HepG2 (cell line): ENCODE measurements around the gene OST4. TPM values are rescaled to one million over a fixed set of nuclear protein-coding genes. Genes with fewer than 3 reads are reported as not detected.

Experiments
- ATAD3A ChIP-seq: sonication (generic); formaldehyde crosslinking; IDR thresholded peaks from 2 replicates; pipeline ENCODE4 v1.4.0; 2020; ENCODE audit warnings: missing genetic modification reagents
- CHD4 ChIP-seq: fragments of 200-600 bp; sonication (generic); IDR thresholded peaks from 2 replicates; pipeline ENCODE4 v1.7.0; 2017; ENCODE audit warnings: mild to moderate bottlenecking, low read length, borderline replicate concordance
- GATAD2A ChIP-seq: IDR thresholded peaks from 2 replicates; pipeline ENCODE4 v1.6.1; 2016
- HNF4A ChIP-seq: sonication (generic); formaldehyde crosslinking; IDR thresholded peaks from 2 replicates; pipeline ENCODE4 v1.4.0; 2020; ENCODE audit warnings: missing genetic modification reagents
- NFATC3 ChIP-seq: sonication (generic); formaldehyde crosslinking; IDR thresholded peaks from 2 replicates; pipeline ENCODE4 v1.5.1; 2020; ENCODE audit warnings: mild to moderate bottlenecking, missing genetic modification reagents
- POLR2G ChIP-seq: fragments of 200-400 bp; formaldehyde crosslinking; IDR thresholded peaks from 2 replicates; pipeline ENCODE4 v1.6.1; 2018; ENCODE audit warnings: mild to moderate bottlenecking, low read depth, low read length, moderate library complexity
- ZFP36L2 ChIP-seq: sonication (generic); formaldehyde crosslinking; IDR thresholded peaks from 2 replicates; pipeline ENCODE4 v1.4.0; 2020; ENCODE audit warnings: missing genetic modification reagents
- ZNF569 ChIP-seq: sonication (generic); formaldehyde crosslinking; IDR thresholded peaks from 2 replicates; pipeline ENCODE4 v1.5.0; 2020; ENCODE audit warnings: mild to moderate bottlenecking, missing genetic modification reagents, moderate library complexity, borderline replicate concordance
- ZNF841 ChIP-seq: sonication (generic); formaldehyde crosslinking; IDR thresholded peaks from 2 replicates; pipeline ENCODE4 v1.8.1; 2023; ENCODE audit warnings: missing genetic modification reagents, borderline replicate concordance
- polyA plus RNA-seq, 8 experiments: library from polyadenylated mRNA; depleted of rRNA in 3 of 8; stranded (reverse) in 7 of 8; unstranded in 1 of 8; fragments of >200 nt; fragmentation: Illumina TruSeq in 4 of 8; extraction: Trizol in 4 of 8; gene quantifications; 2 replicates each; pipeline versions ENCODE4 v1.2.1 to v1.2.3, GENCODE V29; 2011 to 2016; ENCODE audit warnings: low read depth in 4 of 8, missing spikeins in 1 of 8, mixed read lengths in 1 of 8; ENCODE audit not compliant: insufficient read depth in 1 of 8
- total RNA-seq, 5 experiments: library from RNA; depleted of rRNA; stranded (reverse); fragments of >200 nt; fragmentation: Illumina TruSeq; extraction: Trizol; gene quantifications; 2 replicates each; pipeline ENCODE4 v1.2.3, GENCODE V29; 2016; ENCODE audit warnings: low read depth in 1 of 5
- TF ChIP-seq, protein P1 (sequence below): sonication (generic); formaldehyde crosslinking; IDR thresholded peaks from 2 replicates; pipeline ENCODE4 v1.4.0; 2020; ENCODE audit warnings: missing genetic modification reagents, mild to moderate bottlenecking, borderline replicate concordance
- TF ChIP-seq, protein P2 (sequence below): sonication (generic); formaldehyde crosslinking; IDR thresholded peaks from 2 replicates; pipeline ENCODE4 v1.4.0; 2020; ENCODE audit warnings: missing genetic modification reagents
- TF ChIP-seq, protein P3 (sequence below): sonication (generic); formaldehyde crosslinking; conservative IDR thresholded peaks from 2 replicates; pipeline ENCODE4 v1.4.0; 2020; ENCODE audit warnings: missing genetic modification reagents
- TF ChIP-seq, protein P4 (sequence below): sonication (generic); formaldehyde crosslinking; IDR thresholded peaks from 2 replicates; pipeline ENCODE4 v1.4.0; 2020; ENCODE audit warnings: mild to moderate bottlenecking, missing genetic modification reagents, borderline replicate concordance
- TF ChIP-seq, protein P5 (sequence below): sonication (generic); formaldehyde crosslinking; IDR thresholded peaks from 2 replicates; pipeline ENCODE4 v1.5.0; 2020; ENCODE audit warnings: mild to moderate bottlenecking, missing genetic modification reagents, moderate library complexity

The OST4 gene
- total and polyA plus RNA-seq, 2 of the 13 experiments (the other 11 are each of a cell fraction or from before 2014, with no cell fraction given): 498 to 584 TPM

DNA sequence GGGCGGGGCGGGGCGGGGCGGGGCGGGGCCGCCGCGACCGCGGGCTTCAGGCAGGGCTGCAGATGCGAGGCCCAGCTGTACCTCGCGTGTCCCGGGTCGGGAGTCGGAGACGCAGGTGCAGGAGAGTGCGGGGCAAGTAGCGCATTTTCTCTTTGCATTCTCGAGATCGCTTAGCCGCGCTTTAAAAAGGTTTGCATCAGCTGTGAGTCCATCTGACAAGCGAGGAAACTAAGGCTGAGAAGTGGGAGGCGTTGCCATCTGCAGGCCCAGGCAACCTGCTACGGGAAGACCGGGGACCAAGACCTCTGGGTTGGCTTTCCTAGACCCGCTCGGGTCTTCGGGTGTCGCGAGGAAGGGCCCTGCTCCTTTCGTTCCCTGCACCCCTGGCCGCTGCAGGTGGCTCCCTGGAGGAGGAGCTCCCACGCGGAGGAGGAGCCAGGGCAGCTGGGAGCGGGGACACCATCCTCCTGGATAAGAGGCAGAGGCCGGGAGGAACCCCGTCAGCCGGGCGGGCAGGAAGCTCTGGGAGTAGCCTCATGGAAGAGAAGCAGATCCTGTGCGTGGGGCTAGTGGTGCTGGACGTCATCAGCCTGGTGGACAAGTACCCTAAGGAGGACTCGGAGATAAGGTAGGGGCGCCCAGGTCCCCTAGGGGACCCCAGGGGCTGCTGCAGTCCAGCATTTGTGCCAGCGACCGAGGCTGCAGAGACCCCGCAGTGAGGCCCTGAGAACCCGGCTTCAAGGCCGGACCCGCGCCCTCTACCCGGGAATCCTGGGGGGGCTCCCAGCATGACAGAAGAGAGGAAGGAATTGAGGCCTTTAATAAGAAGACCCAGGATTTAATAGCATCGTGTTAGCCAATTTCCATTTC lies 15.5 kb upstream of the OST4 start, which contains the start of gene KHK (continued):
- TF ChIP-seq, protein P1, sequence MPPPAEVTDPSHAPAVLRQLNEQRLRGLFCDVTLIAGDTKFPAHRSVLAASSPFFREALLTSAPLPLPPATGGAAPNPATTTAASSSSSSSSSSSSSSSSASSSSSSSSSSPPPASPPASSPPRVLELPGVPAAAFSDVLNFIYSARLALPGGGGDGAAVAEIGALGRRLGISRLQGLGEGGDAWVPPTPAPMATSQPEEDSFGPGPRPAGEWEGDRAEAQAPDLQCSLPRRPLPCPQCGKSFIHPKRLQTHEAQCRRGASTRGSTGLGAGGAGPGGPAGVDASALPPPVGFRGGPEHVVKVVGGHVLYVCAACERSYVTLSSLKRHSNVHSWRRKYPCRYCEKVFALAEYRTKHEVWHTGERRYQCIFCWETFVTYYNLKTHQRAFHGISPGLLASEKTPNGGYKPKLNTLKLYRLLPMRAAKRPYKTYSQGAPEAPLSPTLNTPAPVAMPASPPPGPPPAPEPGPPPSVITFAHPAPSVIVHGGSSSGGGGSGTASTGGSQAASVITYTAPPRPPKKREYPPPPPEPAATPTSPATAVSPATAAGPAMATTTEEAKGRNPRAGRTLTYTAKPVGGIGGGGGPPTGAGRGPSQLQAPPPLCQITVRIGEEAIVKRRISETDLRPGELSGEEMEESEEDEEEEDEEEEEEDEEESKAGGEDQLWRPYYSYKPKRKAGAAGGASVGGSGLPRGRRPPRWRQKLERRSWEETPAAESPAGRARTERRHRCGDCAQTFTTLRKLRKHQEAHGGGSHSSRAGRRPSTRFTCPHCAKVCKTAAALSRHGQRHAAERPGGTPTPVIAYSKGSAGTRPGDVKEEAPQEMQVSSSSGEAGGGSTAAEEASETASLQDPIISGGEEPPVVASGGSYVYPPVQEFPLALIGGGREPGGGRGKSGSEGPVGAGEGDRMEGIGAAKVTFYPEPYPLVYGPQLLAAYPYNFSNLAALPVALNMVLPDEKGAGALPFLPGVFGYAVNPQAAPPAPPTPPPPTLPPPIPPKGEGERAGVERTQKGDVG (CRISPR knock-in tag): no peak
- 0 out of 2 replicates have a peak, but pooled peaks have one; percentile 46 for TF ChIP-seq ZNF569
- TF ChIP-seq, protein P2, sequence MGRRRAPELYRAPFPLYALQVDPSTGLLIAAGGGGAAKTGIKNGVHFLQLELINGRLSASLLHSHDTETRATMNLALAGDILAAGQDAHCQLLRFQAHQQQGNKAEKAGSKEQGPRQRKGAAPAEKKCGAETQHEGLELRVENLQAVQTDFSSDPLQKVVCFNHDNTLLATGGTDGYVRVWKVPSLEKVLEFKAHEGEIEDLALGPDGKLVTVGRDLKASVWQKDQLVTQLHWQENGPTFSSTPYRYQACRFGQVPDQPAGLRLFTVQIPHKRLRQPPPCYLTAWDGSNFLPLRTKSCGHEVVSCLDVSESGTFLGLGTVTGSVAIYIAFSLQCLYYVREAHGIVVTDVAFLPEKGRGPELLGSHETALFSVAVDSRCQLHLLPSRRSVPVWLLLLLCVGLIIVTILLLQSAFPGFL (CRISPR knock-in tag): no peak
- TF ChIP-seq CHD4: no peak
- peak; percentile 68 for TF ChIP-seq POLR2G
- TF ChIP-seq, protein P3, sequence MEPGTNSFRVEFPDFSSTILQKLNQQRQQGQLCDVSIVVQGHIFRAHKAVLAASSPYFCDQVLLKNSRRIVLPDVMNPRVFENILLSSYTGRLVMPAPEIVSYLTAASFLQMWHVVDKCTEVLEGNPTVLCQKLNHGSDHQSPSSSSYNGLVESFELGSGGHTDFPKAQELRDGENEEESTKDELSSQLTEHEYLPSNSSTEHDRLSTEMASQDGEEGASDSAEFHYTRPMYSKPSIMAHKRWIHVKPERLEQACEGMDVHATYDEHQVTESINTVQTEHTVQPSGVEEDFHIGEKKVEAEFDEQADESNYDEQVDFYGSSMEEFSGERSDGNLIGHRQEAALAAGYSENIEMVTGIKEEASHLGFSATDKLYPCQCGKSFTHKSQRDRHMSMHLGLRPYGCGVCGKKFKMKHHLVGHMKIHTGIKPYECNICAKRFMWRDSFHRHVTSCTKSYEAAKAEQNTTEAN (CRISPR knock-in tag): peak; percentile 68; the same call in 1 of the 2 replicates
- 0 out of 2 replicates have a peak, but pooled peaks have one; percentile 9 for TF ChIP-seq ZNF841 (CRISPR knock-in tag)
- peak; percentile 8; the same call in 1 of the 2 replicates for TF ChIP-seq HNF4A
- peak; percentile 25; the same call in 1 of the 2 replicates for TF ChIP-seq GATAD2A (CRISPR knock-in tag)
- TF ChIP-seq, protein P4, sequence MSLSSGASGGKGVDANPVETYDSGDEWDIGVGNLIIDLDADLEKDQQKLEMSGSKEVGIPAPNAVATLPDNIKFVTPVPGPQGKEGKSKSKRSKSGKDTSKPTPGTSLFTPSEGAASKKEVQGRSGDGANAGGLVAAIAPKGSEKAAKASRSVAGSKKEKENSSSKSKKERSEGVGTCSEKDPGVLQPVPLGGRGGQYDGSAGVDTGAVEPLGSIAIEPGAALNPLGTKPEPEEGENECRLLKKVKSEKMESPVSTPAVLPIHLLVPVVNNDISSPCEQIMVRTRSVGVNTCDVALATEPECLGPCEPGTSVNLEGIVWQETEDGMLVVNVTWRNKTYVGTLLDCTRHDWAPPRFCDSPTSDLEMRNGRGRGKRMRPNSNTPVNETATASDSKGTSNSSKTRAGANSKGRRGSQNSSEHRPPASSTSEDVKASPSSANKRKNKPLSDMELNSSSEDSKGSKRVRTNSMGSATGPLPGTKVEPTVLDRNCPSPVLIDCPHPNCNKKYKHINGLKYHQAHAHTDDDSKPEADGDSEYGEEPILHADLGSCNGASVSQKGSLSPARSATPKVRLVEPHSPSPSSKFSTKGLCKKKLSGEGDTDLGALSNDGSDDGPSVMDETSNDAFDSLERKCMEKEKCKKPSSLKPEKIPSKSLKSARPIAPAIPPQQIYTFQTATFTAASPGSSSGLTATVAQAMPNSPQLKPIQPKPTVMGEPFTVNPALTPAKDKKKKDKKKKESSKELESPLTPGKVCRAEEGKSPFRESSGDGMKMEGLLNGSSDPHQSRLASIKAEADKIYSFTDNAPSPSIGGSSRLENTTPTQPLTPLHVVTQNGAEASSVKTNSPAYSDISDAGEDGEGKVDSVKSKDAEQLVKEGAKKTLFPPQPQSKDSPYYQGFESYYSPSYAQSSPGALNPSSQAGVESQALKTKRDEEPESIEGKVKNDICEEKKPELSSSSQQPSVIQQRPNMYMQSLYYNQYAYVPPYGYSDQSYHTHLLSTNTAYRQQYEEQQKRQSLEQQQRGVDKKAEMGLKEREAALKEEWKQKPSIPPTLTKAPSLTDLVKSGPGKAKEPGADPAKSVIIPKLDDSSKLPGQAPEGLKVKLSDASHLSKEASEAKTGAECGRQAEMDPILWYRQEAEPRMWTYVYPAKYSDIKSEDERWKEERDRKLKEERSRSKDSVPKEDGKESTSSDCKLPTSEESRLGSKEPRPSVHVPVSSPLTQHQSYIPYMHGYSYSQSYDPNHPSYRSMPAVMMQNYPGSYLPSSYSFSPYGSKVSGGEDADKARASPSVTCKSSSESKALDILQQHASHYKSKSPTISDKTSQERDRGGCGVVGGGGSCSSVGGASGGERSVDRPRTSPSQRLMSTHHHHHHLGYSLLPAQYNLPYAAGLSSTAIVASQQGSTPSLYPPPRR: peak; percentile 28; the same call in 1 of the 2 replicates
- TF ChIP-seq, protein P5, sequence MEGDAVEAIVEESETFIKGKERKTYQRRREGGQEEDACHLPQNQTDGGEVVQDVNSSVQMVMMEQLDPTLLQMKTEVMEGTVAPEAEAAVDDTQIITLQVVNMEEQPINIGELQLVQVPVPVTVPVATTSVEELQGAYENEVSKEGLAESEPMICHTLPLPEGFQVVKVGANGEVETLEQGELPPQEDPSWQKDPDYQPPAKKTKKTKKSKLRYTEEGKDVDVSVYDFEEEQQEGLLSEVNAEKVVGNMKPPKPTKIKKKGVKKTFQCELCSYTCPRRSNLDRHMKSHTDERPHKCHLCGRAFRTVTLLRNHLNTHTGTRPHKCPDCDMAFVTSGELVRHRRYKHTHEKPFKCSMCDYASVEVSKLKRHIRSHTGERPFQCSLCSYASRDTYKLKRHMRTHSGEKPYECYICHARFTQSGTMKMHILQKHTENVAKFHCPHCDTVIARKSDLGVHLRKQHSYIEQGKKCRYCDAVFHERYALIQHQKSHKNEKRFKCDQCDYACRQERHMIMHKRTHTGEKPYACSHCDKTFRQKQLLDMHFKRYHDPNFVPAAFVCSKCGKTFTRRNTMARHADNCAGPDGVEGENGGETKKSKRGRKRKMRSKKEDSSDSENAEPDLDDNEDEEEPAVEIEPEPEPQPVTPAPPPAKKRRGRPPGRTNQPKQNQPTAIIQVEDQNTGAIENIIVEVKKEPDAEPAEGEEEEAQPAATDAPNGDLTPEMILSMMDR (CRISPR knock-in tag): no peak; the same call in 1 of the 2 replicates
- TF ChIP-seq NFATC3 (CRISPR knock-in tag): peak; percentile 67; the same call in 1 of the 2 replicates
- no peak for TF ChIP-seq ZFP36L2
- TF ChIP-seq ATAD3A (CRISPR knock-in tag): no peak
